Smooth muscle cell (in vitro differentiated cells): ENCODE measurements around the gene STK10. TPM values are rescaled to one million over a fixed set of nuclear protein-coding genes. Genes with fewer than 3 reads are reported as not detected.
A peak's percentile ranks its signal among the peaks of the same experiment; 100 is the strongest.

Experiments used
- DNase-seq: peaks from one replicate; lab custom pipeline; 2025; ENCODE audit not compliant: unreplicated experiment; lab: John Stamatoyannopoulos, UW
- H2AFZ ChIP-seq: fragments of 200-600 bp; sonication (generic); 2 replicates; pipeline ENCODE4 v1.6.0; 2016; ENCODE audit warnings: antibody characterized with exemption, low read depth, mild to moderate bottlenecking
- H3F3A ChIP-seq: fragments of 200-600 bp; sonication (generic); 2 replicates; pipeline ENCODE4 v1.6.0; 2017; ENCODE audit warnings: antibody characterized with exemption, low read depth
- H3K27ac ChIP-seq: fragments of 200-600 bp; sonication (generic); 2 replicates; pipeline ENCODE4 v1.5.1; 2016; ENCODE audit warnings: low read depth, mild to moderate bottlenecking
- H3K27me3 ChIP-seq: fragments of 200-600 bp; sonication (generic); 2 replicates; pipeline ENCODE4 v1.6.1; 2016; ENCODE audit warnings: low read depth, mild to moderate bottlenecking
- H3K36me3 ChIP-seq: fragments of 200-600 bp; sonication (generic); 2 replicates; pipeline ENCODE4 v1.5.1; 2016; ENCODE audit warnings: low read depth
- H3K4me1 ChIP-seq: fragments of 200-600 bp; sonication (generic); 2 replicates; pipeline ENCODE4 v1.5.1; 2016; ENCODE audit warnings: low read depth
- H3K4me2 ChIP-seq: fragments of 200-600 bp; sonication (generic); 2 replicates; pipeline ENCODE4 v1.6.0; 2016; ENCODE audit warnings: mild to moderate bottlenecking
- H3K4me3 ChIP-seq: fragments of 200-600 bp; sonication (generic); 2 replicates; pipeline ENCODE4 v1.5.1; 2016; ENCODE audit warnings: mild to moderate bottlenecking
- H3K79me2 ChIP-seq: fragments of 200-600 bp; sonication (generic); 2 replicates; pipeline ENCODE4 v1.6.0; 2016; ENCODE audit warnings: low read depth, mild to moderate bottlenecking
- H3K9ac ChIP-seq: fragments of 200-600 bp; sonication (generic); 2 replicates; pipeline ENCODE4 v1.6.0; 2016; ENCODE audit warnings: low read depth
- H3K9me3 ChIP-seq: fragments of 200-600 bp; sonication (generic); replicated peaks from 2 replicates; pipeline ENCODE4 v1.5.1; 2016; ENCODE audit warnings: low read depth
- H4K20me1 ChIP-seq: fragments of 200-600 bp; sonication (generic); 2 replicates; pipeline ENCODE4 v1.6.0; 2016; ENCODE audit warnings: low read depth
- WGBS: methylation state at CpG from one replicate; pipeline ENCODE4 v1.1.7; 2016; ENCODE audit warnings: low lambda C conversion rate; 5-methylcytosine and 5-hydroxymethylcytosine counted together
- polyA plus RNA-seq: library from polyadenylated mRNA; unstranded; fragments of >200 nt; fragmentation: Nextera tagmentation; extraction: Ambion mirVana; gene quantifications from 2 replicates; pipeline ENCODE4 v1.2.1, GENCODE V29; 2016
- total RNA-seq: library from RNA; depleted of rRNA; stranded (reverse); fragments of >200 nt; gene quantifications from 2 replicates; pipeline ENCODE4 v1.2.3, GENCODE V29; 2014
- TF ChIP-seq, protein P1 (sequence below): fragments of 200-600 bp; sonication (generic); IDR thresholded peaks from 2 replicates; pipeline ENCODE4 v1.5.1; 2017; ENCODE audit warnings: borderline replicate concordance, mild to moderate bottlenecking, antibody characterized with exemption; ENCODE audit not compliant: insufficient read depth, poor library complexity, severe bottlenecking

STK10 gene
- total and polyA plus RNA-seq, 2 experiments from 2014 or later, result 10.7 to 26.0 TPM

DNA sequence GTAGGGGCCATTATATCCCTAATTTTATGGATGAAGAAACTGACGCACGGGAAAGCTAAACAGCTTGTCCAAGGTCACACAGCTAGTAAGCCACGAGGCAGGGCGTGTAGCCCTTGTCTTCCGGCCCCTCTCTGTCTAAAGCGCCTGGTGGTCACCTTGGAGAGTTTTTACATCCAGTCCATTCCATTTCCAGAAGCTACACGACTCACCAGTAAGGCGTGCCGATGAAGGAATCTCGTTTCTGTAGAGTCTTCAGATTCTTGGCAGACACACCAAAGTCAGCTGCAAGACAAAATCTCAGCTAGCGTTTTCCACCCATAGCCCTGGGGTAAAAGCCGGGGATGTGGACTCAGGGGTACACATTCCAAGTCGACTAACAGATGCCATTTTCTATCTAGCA lies 80.5 kb downstream of the STK10 start:
- H3K79me2 ChIP-seq, result no peaks in the 10 kb centered on the region
- TF ChIP-seq, protein P1, sequence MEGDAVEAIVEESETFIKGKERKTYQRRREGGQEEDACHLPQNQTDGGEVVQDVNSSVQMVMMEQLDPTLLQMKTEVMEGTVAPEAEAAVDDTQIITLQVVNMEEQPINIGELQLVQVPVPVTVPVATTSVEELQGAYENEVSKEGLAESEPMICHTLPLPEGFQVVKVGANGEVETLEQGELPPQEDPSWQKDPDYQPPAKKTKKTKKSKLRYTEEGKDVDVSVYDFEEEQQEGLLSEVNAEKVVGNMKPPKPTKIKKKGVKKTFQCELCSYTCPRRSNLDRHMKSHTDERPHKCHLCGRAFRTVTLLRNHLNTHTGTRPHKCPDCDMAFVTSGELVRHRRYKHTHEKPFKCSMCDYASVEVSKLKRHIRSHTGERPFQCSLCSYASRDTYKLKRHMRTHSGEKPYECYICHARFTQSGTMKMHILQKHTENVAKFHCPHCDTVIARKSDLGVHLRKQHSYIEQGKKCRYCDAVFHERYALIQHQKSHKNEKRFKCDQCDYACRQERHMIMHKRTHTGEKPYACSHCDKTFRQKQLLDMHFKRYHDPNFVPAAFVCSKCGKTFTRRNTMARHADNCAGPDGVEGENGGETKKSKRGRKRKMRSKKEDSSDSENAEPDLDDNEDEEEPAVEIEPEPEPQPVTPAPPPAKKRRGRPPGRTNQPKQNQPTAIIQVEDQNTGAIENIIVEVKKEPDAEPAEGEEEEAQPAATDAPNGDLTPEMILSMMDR, result no peak
- peaks cover 14% of the 10 kb centered on the region for H3F3A ChIP-seq
- no peaks in the 10 kb centered on the region for H3K27me3 ChIP-seq
- no peak for DNase-seq
- no peaks in the 10 kb centered on the region for H3K9me3 ChIP-seq
- no peak overlapping the region for H3K9ac ChIP-seq
- no peak overlapping the region for H3K4me3 ChIP-seq
- H3K4me1 ChIP-seq, result peaks cover 24% of the 10 kb centered on the region
- no peaks in the 10 kb centered on the region for H3K36me3 ChIP-seq
- H4K20me1 ChIP-seq, result no peaks in the 10 kb centered on the region
- 48% methylated on average over 13 of the region's 13 CpGs for WGBS
- H3K27ac ChIP-seq, result no peak overlapping the region
- H3K4me2 ChIP-seq, result peak overlapping the region; percentile 82
- H2AFZ ChIP-seq, result no peak overlapping the region

DNA sequence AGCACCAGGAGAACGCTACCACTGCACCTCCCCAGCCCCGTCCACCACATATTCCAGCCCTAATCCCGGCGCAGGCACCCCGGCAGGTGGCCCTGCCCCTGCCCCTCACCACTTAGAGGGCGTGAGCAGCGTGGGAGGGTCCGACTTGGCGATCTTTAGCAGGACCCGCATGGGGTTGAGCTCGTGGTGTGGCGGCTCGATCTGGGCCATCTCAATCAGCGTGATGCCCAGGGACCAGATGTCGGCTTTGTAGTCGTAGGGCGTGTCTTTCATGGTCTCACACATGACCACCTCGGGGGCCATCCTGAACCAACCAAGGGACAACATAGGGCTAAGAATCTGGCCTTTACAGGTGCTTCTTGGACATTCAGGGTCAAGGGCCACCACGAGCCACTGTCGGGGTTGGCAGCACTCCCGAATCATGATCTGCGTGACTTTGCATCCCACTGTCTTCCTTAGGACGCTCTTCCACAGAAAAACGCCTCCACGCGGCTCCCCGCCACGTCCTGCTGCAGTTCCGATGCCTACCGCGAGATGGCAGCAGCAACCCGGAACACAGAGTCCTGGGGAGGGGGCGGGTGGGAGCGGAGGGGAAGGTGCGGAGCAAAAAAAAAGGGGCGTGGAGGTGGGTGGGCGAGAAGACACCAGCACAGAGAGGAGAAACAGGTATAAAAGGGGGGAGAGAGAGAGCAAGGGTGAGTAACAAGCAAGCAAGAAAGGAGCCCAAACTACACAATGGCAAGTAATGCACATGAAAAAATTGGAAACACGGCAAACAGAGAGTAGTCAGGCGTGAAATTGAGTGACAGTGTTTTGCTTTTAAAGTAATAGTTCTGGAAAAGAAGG lies 81.3 kb downstream of the STK10 start:
- no peaks in the 10 kb centered on the region for H3K9me3 ChIP-seq
- H3K9ac ChIP-seq, result no peak overlapping the region
- 44% methylated on average over 35 of the region's 39 CpGs for WGBS
- H3K27ac ChIP-seq, result no peak overlapping the region
- peaks cover 24% of the 10 kb centered on the region for H3K4me1 ChIP-seq
- H3K4me2 ChIP-seq, result peak overlapping the region; percentile 82
- H3K27me3 ChIP-seq, result no peaks in the 10 kb centered on the region
- TF ChIP-seq, protein P1, result peak; percentile 100
- no peaks in the 10 kb centered on the region for H3K79me2 ChIP-seq
- no peak overlapping the region for H2AFZ ChIP-seq
- no peaks in the 10 kb centered on the region for H4K20me1 ChIP-seq
- H3K4me3 ChIP-seq, result peak overlapping the region; percentile 35
- peak; percentile 39 for DNase-seq
- no peaks in the 10 kb centered on the region for H3K36me3 ChIP-seq
- H3F3A ChIP-seq, result peaks cover 11% of the 10 kb centered on the region

DNA sequence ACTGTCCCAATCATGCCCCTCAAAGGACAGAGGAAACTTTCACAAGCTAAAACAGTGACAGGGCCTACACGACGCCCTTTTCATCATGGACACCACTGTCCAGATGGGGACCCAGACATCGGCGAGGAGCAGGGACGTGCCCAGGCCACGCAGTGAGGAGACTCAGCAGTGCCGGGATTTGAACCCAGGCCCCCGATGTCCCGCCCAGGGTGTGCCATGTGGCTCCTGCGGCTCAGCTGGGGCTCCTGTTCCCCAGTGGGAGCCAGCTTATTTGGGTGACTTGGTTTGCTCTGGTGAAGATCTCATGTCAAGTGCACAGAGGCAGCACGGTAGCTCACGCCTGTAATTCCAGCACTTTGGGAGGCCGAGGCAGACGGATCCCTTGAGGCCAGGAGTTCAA lies 82.2 kb downstream of the STK10 start:
- no peak overlapping the region for H3K9ac ChIP-seq
- TF ChIP-seq, protein P1, result no peak
- no peak for DNase-seq
- 97% methylated on average over 14 of the region's 14 CpGs for WGBS
- no peaks in the 10 kb centered on the region for H3K36me3 ChIP-seq
- H2AFZ ChIP-seq, result no peak overlapping the region
- H4K20me1 ChIP-seq, result no peaks in the 10 kb centered on the region
- no peaks in the 10 kb centered on the region for H3K27me3 ChIP-seq
- peaks cover 16% of the 10 kb centered on the region for H3K4me1 ChIP-seq
- no peak overlapping the region for H3K27ac ChIP-seq
- no peaks in the 10 kb centered on the region for H3K9me3 ChIP-seq
- no peaks in the 10 kb centered on the region for H3K79me2 ChIP-seq
- no peak overlapping the region for H3K4me2 ChIP-seq
- H3F3A ChIP-seq, result peaks cover 2% of the 10 kb centered on the region
- H3K4me3 ChIP-seq, result no peak overlapping the region
